Fibroblast of mammary gland (primary cell): ENCODE measurements around the gene HIGD2A.

Experiments used
- DNase-seq: peaks from one replicate; pipeline ENCODE4 v3.0.0-alpha.2; 2010; ENCODE audit warnings: low read depth
- H3K4me3 ChIP-seq: 2 replicates; pipeline ENCODE4 v1.5.1; 2011; ENCODE audit warnings: low read depth, mild to moderate bottlenecking, low read length, moderate library complexity; ENCODE audit not compliant: control insufficient read depth
- CTCF ChIP-seq: conservative IDR thresholded peaks from 2 replicates; pipeline ENCODE4 v1.5.1; 2011; ENCODE audit warnings: low read depth, low read length, inconsistent platforms; ENCODE audit not compliant: control insufficient read depth, insufficient read depth

The HIGD2A gene

GRCh38 chr5:176438959-176439757 lies 50.6 kb downstream of the HIGD2A start:
- TF ChIP-seq CTCF = no peak
- H3K4me3 ChIP-seq = no peak overlapping the region
- peak; percentile 80 for DNase-seq
